Stimulated activated CD4-positive, alpha-beta T cell treated with anti-CD3 and anti-CD28 coated beads, Interleukin-15, amount 100 ng/mL, for 1 hour (primary cell): Measurements from ENCODE around the gene DAG1.
A peak's percentile ranks its signal among the peaks of the same experiment; 100 is the strongest.

Experiments
- DNase-seq, 2 donors: peaks; one replicate each; pipeline ENCODE4 v3.0.0-alpha.2; 2020; ENCODE audit warnings: low read depth in 1 of 2, low spot score in 1 of 2

Gene DAG1

DNA sequence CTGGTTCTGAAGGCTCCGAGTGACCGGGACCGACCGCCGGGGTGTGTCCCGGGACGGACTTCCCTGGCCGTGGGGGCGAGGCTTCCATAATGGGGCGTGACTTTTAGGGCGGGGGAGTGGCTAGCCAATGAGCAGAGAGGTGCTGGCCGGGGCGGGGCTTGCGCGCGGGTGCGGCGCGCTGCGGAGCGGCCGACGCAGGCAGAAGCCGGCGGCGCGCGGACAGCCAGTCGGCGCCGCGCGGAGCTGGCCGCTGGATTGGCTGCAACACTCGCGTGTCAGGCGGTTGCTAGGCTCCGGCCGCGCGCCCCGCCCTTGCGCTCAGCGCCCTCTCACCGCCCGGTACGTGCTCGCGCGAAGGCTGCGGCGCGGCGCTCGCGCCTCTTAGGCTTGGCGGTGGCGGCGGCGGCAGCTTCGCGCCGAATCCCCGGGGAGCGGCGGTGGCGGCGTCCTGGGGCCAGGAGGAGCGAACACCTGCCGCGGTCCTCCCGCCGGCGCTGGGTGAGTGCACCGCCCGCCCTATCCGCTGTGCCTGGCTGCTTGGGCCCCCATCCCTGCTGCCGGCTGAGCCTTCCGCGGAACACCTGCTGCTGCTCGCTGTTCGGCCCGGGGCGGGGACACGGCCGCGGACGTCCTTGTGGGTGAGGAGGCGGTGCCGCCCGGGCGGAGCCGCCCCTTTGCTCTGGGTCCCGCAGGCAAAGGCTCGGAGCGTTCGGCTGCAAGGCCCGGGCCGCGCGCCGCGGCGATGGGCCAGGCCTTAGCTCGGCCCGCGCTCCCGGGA is at the start of gene DAG1:
TSS of gene DAG1 (plus strand) at position 332 of the 778 bp plus-strand sequence. CDS start 40,268 bp downstream, outside the sequence.
- peak; percentile 90 to 92 for DNase-seq

GRCh38 chr3:49421890-49422378 is 48.1 kb upstream of the DAG1 start:
- DNase-seq: no peak

- no peak for DNase-seq
Measured at GRCh38 chr3:49422379-49423248, 47.5 kb upstream of the DAG1 start, which contains the start of gene AMT. AMT (minus strand) TSS chr3:49422473; CDS start chr3:49422450, 23 bp downstream.

- no peak for DNase-seq
Measured at GRCh38 chr3:49424816-49425215, 45.3 kb upstream of the DAG1 start.

DNA sequence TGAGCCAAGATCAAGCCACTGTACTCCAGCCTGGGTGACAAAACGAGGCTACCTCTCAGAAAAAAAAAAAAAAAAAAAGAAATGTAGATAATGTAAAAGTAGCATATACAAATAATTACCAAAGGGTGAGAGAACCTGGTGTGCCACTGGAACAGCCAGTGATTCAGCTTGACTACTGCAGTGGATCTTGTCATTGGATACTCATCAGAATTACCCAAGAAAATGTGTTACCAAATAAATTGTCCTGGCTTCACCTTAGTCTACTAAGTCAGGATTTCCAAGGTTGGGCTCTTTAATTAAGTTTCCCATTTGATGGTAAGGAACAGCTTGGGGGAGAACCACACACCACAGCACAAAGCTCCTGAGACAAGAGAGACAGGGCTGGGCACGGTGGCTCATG is 42.5 kb upstream of the DAG1 start:
- no peak for DNase-seq

- no peak for DNase-seq
Measured at GRCh38 chr3:49428752-49429080, 41.4 kb upstream of the DAG1 start.

- no peak for DNase-seq
Measured at GRCh38 chr3:49434731-49435130, 35.3 kb upstream of the DAG1 start.

- no peak for DNase-seq
Measured at GRCh38 chr3:49445391-49445790, 24.7 kb upstream of the DAG1 start.

GRCh38 chr3:49453621-49454020 is 16.4 kb upstream of the DAG1 start:
- DNase-seq: no peak

DNA sequence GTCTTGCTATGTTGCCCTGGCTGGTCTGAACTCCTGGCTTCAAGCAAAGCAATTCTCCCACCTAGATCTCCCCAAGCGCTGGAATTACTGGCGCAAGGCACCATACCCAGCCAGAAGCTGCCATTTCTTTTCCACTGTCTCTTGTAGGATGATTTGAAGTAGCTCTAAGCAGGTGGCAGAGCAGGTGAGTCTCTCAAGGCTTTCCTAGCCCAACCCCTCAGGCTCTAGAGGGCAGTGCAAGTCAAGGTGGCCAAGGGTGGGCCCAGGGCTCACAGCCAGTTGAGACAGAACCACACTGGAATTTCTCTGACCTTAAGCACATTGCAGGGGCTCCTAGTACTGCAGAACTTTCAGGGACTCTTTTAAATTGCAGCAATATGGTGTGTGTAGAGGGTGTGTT is 15.6 kb upstream of the DAG1 start:
- DNase-seq: no peak

DNA sequence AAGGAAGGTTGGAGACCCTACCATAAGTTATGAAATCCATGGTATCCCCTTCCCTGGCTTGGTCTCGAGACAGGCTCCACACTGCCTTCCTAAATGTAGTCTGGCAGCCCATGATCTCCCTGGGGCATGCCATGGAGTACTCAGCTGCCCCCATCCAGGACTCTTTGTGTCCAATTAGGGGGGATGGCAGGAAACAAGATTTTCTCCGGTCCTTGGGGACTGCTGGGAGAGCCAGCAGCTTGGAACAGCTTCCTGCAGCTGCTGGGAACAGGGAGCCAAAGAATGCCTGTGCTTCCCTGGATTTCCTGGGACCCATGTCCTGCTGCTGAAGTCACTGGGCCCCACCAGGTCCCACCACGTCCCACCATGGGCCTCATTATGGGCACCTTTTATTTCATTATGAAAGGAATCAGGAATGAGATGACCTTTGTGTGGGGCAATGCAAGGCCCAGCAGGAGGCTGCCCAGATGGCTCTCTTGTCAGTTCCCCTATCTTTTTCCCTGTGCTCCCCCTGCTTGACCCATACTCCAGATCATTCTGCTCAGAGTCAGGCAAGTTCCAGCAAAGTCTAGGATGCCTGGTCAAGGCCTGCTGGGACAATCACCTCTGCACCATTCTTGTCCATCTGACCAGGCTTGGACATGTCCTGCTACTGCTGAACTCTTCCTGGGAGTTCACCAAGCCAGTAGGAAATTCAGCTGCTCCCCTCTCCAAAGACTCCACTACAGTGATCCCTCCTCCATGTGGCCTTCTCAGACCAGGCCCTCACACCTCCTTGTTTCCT is 15.0 kb upstream of the DAG1 start:
- DNase-seq: no peak

DNA sequence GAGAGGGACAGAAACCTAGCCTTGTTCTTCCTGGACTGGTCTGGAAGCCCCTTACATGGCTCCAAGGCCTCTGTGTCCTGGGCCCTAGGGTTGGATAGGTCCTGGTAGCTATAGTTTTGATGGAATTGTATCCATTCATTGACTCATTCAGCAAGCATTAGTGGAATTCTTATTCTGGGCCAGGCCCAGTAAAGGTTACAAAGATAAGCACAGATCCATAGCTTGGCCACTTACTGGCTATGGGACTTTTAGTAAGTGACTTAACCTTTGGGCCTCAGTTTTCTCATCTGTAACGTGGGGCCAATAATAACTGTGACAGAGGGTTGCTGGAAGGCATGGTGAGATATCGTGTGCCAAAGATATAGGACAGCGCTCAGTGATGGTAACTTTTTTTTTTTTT is 13.6 kb upstream of the DAG1 start:
- no peak for DNase-seq

DNA sequence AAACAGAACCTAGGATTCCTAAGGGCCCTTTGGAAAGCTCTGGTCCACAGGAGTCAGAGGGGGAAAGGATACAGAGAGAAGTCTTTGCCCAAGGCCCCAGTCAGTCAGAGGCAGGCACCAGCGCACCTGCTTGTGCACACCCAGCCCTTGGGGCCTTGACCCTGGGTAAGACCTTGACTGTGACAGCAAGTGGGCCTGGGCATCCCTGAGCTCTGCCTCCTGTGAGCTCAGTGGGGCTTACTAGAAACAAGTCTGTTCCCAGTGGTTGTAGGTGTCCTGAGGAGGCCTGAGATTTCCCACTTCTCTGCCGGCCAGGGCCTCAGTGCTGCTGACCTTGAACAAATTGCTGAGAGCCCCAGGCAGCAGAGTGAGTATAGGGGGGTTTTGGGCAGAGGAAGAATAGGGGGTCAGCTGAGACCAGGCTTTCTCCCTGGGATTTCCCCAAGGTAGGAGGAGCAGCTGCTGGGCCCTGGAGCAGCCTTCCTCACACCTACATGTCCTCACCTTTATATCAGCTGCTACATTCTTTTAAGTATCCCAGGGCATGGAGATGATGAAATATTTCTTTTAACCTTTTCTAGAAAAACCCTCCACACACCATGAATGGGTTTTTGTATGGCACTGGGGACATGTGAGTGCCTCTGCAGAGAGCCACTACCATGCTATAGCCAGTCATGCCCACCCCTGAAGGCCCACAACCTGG is 9.7 kb upstream of the DAG1 start:
- no peak for DNase-seq

DNA sequence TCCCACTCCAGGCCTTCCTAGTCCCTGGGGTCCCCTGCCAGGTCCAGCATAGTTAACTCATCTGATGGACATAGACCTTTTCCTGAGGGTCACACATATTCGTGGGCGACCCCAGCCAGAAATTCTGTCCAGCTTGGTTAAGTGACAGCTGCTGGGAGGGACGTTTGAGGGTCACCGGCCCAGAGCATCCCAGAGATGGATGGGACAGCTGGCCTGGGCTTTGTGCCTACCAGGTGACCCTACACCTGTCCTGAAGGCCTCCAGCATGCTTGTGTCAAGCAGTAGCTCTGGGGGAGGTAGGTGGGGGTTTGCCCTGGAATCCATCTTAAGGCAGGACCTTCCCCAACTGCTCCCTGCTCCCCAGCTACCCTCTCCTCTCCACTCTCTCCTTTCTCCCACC is 9.1 kb upstream of the DAG1 start:
- DNase-seq: no peak

DNA sequence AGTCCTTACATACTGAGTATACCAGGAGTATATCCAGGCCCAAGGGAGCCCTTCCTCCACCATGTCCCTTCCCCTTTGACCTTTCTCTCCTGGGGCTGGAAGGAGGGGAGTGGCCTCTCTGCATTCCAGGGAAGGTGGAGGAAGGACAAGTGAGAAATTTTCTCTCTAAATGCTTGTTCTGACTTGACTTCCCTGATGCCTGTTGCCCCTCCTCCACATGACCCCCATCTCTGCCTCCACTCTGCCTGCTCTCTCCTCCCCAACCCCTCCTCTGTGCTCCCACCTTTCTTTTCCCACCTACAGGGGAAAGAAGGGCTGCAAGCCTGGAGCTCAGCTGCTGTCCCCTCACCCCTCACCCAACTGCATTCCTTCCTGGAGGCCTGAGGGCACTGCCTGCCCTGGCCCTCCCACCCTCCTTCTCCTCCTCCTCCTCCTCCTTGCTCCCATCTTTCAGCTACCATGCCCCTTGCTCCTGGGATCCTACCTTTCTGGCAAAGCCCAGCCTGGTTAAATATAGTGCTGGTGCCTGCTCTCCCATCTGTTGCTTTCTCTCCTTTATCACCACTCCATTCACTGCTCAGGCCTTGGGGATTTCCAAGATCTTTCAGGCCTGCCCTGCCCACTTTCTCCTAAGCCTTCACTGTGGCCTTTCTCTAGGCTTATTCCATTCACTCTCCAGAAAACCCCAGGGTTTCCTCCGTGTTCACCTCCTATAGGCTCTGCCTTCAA is 8.5 kb upstream of the DAG1 start:
- no peak for DNase-seq

DNA sequence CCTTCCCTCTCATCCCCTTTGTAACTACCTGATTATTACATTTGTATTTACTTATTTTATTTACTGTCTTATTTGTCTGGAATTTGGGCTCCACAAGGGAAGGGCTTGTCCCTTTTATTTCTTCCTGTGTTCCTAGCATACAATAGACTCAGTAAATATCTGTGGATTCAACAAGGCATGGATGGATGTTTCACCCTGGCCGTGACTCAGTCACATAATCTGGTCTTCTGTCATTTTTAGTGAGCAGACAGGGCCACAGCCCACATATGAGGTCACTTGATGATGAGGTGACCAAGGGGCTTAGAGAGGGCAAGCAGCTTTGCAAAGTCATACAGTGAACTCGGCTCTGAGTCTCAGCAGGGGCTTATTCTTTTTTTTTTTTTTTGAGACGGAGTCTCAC is 7.8 kb upstream of the DAG1 start:
- no peak for DNase-seq

GRCh38 chr3:49465270-49466034 is 4.6 kb upstream of the DAG1 start:
- DNase-seq: no peak

DNA sequence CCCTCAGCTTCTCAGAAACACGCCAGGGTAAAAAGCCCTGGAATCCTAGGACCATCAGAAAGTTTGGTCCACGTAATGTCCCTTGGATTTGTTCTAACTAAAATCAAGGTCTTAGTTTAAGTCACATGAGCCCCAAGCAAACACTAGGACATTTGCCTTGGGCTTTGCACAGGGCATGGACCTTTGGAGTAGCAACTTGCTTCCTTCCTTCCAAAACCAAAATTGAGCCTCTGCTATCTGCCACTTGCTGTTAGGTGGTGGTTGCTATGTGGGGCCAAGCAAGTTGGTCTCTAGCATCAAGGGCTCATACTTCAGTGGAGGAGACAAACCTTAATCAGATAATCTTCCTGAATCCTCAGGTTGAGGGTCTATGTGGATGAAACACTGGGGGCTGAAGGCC is 4.0 kb upstream of the DAG1 start:
- no peak for DNase-seq
